Body of pancreas (tissue), 4 donors: ENCODE results near the gene RNF34.

Experiments
- CTCF ChIP-seq, 7 experiments: fragments of 450-650 bp in 4 of 7; fragments of 200-600 bp in 3 of 7; sonication (generic) in 3 of 7; IDR thresholded peaks; one replicate each; pipeline ENCODE4 v1.5.1; 2016 to 2019; ENCODE audit warnings: antibody characterized with exemption in 7 of 7
- POLR2A ChIP-seq, 3 donors: fragments of 450-650 bp; IDR thresholded peaks; one replicate each; pipeline ENCODE4 v1.6.1; 2016; ENCODE audit warnings: antibody characterized with exemption in 3 of 3, mild to moderate bottlenecking in 2 of 3

- TF ChIP-seq POLR2A (IDR thresholded peaks at IDR 0.05): no peak
- TF ChIP-seq CTCF (IDR thresholded peaks at IDR 0.05): no peak
Measured at GRCh38 chr12:121440768-121441167, 40.9 kb downstream of the RNF34 start.
